Renal pelvis (tissue), 12 donors: ENCODE results near the gene GPATCH11. TPM values are rescaled to one million over a fixed set of nuclear protein-coding genes. Genes with fewer than 3 reads are reported as not detected.
A peak's percentile ranks its signal among the peaks of the same experiment; 100 is the strongest.

Source experiments
- DNase-seq: peaks from one replicate; pipeline ENCODE4 v3.0.0-alpha.2; 2013
- long read RNA-seq, 16 experiments: transcript quantifications; one replicate each; lab custom pipeline, GENCODE V29; 2026
- polyA plus RNA-seq, 3 donors: library from polyadenylated mRNA; unstranded; fragments of 120-200 nt; gene quantifications; one replicate each; pipeline ENCODE4 v1.2.1, GENCODE V29; 2013; ENCODE audit not compliant: insufficient read length in 3 of 3

Gene GPATCH11
- polyA plus RNA-seq = 1 to 10 TPM; 8.0 to 9.6 (median 8.1) TPM
- long read RNA-seq, donor 1, partial matches to known transcripts = 0 of 1 reads
- long read RNA-seq, donor 1, other reads (novel, unspliced or antisense) = 0 of 1 reads
- long read RNA-seq, donor 2, partial matches to known transcripts = 0 of 4 reads
- long read RNA-seq, donor 2, other reads (novel, unspliced or antisense) = 0 of 4 reads
- long read RNA-seq, donor 3, partial matches to known transcripts = 0 of 1 reads
- long read RNA-seq, donor 3, other reads (novel, unspliced or antisense) = 0 of 1 reads
- long read RNA-seq, donor 4, partial matches to known transcripts = 0 of 2 reads
- long read RNA-seq, donor 4, other reads (novel, unspliced or antisense) = 0 of 2 reads
- long read RNA-seq, donor 5 = 0 reads
- long read RNA-seq, donor 6, partial matches to known transcripts = 0 of 2 reads
- long read RNA-seq, donor 6, other reads (novel, unspliced or antisense) = 0 of 2 reads
- long read RNA-seq, donor 7, partial matches to known transcripts = 0 of 3 reads
- long read RNA-seq, donor 7, other reads (novel, unspliced or antisense) = 0 of 3 reads
- long read RNA-seq, donor 8 = 0 reads
- long read RNA-seq, donor 9, partial matches to known transcripts = 0 of 1 reads
- long read RNA-seq, donor 9, other reads (novel, unspliced or antisense) = 0 of 1 reads
- long read RNA-seq, donor 10 = 0 reads
- long read RNA-seq, donor 11, partial matches to known transcripts = 0 of 1 reads
- long read RNA-seq, donor 11, other reads (novel, unspliced or antisense) = 0 of 1 reads
- long read RNA-seq, donor 12, partial matches to known transcripts = 0 of 2 reads
- long read RNA-seq, donor 12, other reads (novel, unspliced or antisense) = 0 of 2 reads
- long read RNA-seq, donor 13, partial matches to known transcripts = 0 of 1 reads
- long read RNA-seq, donor 13, other reads (novel, unspliced or antisense) = 0 of 1 reads
- long read RNA-seq, donor 14 = 0 reads
- long read RNA-seq, donor 15, partial matches to known transcripts = 15 of 17 reads
- long read RNA-seq, donor 15, other reads (novel, unspliced or antisense) = 0 of 17 reads
- long read RNA-seq, donor 16, partial matches to known transcripts = 0 of 2 reads
- long read RNA-seq, donor 16, other reads (novel, unspliced or antisense) = 0 of 2 reads

DNA sequence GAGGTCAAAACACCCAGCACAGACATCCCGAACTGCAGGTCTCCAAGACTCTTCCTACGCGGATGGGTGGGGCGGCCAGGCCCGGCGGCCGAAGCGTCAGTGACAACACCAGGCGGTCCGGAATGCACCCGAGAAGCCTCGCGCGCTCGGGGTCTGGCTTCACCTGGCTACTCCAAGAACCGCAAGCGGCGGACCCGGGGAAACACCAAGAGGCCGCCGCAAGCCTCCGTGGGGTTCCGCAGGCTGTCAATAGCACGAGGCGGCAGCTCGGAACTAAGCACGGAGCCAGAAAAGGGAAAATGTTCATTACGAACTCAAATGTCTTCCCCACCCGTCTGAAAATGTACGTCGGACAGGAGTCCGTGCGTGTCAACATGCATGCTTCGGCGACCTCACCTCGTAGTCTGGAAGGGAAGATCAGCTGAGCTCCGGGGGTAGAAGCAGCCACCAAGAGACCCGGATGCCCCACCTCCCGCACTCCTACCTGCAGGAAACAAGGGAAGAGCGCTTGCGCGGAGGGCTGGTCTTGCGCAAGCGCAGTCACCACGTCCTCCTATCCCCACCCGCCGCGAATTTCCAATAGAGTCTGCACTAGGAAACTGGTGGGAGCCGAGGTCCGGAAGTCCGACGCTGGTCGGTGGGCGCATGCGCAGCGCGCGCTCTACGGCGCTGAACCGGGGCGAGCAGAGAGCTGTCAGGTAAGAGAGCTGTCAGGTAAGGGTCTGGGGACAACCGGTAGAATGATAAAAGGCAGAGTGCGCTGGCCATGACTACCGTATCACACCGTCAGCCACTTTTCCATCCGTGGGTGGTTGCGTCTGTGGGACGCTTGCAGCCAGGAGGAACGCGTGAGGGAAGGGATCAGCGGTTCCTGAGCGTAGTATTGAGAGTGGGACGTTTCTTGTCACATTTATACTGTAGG lies at the start of gene GPATCH11, which contains the start of gene HEATR5B:
GPATCH11 (plus strand) TSS at position 646 of the 922 bp plus-strand sequence. CDS start 3,864 bp downstream, outside the sequence.
HEATR5B (minus strand) TSS at position 500 of the 922 bp plus-strand sequence. CDS start 958 bp downstream, outside the sequence.
- DNase-seq = peak; percentile 96

DNA sequence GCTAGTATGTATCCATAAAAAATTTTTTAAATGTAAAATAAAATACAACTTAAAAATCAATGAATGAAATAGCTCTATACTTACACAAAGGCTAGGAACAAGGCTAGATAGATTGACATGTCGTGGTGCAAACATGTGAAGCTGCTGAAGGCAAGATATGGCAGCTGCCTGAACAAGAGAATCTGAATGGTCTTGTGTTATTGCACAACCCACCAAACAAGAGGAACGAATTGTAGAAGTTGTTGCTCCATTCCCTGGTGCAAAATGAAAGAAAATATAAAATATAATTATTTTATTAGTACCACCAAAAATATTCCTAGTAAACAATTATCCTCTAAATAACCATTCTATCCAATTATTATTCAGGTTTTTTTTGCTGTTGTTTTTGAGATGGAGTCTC lies 46.5 kb upstream of the GPATCH11 start:
- DNase-seq = no peak

DNA sequence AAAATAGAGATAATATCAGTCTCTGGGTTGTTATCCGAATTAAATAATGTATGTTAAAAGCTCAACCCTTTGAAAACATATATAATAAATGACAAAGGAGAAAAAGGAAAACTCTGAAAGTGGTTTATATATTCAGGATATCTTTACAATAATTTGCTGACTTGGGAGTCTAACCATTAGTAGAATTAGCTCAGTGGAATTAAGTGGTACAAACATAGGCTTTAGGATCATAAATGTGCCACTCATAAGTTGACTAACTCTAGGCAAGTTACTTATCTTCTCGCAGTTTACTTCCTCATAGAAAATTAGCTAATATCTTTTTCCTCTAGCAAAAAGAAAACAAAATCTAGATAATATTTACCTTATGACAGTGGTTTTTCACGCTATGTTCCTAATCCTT lies 44.7 kb upstream of the GPATCH11 start:
- no peak for DNase-seq

GRCh38 chr2:37052600-37053332 lies 31.6 kb upstream of the GPATCH11 start:
- no peak for DNase-seq

GRCh38 chr2:37059841-37060240 lies 24.5 kb upstream of the GPATCH11 start:
- DNase-seq = no peak

- DNase-seq = no peak
Measured at GRCh38 chr2:37060446-37060845, 23.9 kb upstream of the GPATCH11 start.

GRCh38 chr2:37061013-37061711 lies 23.2 kb upstream of the GPATCH11 start:
- no peak for DNase-seq

GRCh38 chr2:37061776-37062175 lies 22.5 kb upstream of the GPATCH11 start:
- no peak for DNase-seq

DNA sequence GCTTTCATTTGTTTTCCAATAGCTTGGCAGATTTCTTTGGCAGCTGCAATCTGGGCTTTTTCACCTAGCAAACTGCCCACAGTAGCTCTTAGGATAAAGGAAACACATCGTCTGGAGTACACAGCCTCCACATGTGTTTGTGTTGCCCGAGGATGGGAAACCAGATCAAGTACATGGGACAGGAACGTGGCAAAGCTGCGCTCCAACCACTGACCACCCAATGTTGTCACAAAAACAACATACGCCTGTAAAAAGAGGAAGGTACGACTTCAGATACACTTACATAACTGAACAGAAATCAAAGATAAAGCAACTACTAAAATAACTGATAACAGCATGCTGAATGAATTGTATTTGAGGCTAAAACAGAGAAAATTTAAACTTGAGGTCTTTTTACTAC lies 15.6 kb upstream of the GPATCH11 start:
- DNase-seq = no peak

DNA sequence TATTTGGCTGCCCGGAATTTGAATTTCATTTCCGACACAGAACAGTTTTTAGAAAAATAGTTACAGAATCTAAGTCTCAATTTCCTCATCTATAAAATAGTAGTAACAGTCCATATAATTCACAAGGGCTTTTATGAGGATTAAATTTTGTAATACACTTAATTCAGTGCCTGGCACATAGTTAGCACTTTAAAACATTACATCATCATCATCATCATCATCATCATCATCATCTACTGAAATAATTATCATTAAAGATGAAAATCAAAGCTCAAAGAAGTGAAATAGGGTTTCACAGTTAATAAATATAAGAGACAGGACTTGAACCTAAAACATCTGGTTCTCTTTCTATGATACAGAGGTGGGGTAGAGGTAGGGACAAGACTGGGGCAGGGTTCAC lies 13.4 kb upstream of the GPATCH11 start:
- no peak for DNase-seq

DNA sequence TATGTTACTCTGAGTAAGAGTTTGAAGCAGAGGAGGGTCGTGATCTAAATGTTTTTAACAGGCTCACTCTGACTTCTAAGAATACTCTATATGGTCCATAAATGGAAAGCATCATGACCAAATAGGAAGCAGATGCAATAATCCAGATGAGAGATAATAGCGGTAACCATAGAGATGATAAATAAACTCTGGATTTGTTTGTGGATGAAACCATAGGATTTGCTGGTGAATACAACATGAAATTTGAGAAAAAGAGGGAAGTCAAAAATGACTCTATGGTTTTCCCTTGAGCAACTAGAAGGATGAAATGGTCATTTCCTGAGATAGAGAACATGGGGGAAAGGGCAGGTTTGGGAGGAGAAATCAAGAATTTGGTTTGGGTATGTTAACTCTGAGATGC lies 4.1 kb upstream of the GPATCH11 start:
- DNase-seq = no peak

- DNase-seq = no peak
Measured at GRCh38 chr2:37080689-37081088, 3.6 kb upstream of the GPATCH11 start.

- no peak for DNase-seq
Measured at GRCh38 chr2:37084797-37085196, 479 bp downstream of the GPATCH11 start.

DNA sequence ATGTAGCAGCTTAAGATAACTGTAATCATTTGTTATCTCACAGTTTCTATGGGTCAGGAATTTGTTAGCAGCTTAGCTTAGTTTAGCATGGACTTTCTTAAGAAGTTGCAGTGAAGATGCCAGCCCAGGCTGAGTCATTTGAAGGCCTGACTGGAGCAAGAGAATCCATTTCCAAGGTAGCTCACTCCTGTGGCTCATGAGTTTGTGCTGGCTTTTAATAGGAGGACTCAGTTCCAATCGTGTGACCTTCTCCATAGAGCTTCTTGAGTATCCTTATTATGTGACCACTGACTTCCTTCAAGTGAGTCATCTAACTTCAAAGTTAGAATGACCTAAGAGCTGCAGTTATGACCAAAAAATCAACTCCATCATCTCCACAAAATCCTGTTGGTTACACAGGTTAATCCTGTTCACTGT lies 1.4 kb downstream of the GPATCH11 start:
- no peak for DNase-seq

- DNase-seq = no peak
Measured at GRCh38 chr2:37090019-37090477, 5.7 kb downstream of the GPATCH11 start.

GRCh38 chr2:37091873-37092272 lies 7.6 kb downstream of the GPATCH11 start:
- DNase-seq = no peak

DNA sequence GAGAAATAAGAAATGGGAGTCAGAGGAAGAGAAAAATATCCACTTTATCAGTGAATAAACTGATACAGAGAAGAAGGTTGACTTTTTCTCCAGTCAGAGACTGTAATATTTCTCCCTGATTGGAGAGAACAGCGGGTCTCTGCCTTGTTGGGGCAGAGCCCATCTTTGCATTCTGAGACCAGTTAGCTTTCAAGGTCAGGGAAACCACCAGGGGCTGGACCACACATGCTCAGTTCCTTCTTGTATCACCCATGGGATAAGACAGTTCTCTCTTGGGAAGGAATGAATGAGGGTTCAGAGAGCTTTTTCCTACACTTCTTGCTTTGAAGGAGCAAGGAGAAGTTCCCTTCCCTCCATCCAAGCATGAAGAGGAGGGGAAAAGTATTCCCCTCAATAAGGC lies 12.2 kb downstream of the GPATCH11 start:
- no peak for DNase-seq

- no peak for DNase-seq
Measured at GRCh38 chr2:37098416-37099118, 14.2 kb downstream of the GPATCH11 start.

DNA sequence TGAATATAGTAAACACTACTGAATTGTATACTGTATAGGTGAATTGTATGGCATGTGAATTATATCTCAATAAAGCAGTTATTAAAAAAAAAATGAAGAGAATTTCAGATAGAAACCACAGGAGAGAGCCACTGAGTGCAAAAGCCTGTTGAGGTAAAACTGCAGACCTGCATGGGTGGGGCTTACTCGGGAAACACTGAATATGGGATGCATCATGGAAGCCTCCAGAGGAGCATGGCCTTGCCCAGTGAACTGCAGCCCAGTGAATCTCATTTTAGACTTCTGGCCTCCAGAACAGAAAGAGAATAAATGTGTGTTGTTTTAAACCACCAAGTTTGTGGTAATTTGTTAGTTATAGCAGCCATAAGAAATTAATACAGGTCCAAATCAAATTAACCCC lies 15.7 kb downstream of the GPATCH11 start:
- DNase-seq = no peak
